ENCODE results near the gene ADGRL3.

GRCh38 chr4:61657016-61657415, 456.9 kb downstream of the ADGRL3 start:
- TF ChIP-seq EZH2 (IDR thresholded peaks at IDR 0.05; ENCODE audit: borderline replicate concordance, low read length), result no peak
- no peak for TF ChIP-seq CTCF (IDR thresholded peaks at IDR 0.05; ENCODE audit: low read length)

All from OCI-LY1 (cell line).